ENCODE measurements around the gene OSBPL8.

OSBPL8 gene

DNA sequence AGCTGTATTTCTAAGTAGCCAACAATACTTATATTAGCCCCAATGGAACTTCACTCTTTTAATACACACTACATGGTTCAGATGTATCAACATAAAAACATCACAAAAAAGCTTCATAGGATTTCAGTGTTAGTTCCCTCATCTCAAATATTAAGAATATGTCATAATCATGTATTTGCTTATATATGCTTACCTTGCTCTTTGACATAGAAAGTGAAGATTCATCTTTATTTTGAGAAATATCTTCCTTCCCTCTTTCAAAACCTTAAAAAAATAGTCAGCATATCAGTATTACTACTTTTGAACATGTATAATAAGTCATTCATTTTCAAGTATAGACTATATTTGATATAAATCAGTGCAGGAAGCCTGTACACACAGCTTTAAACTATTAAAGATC lies 149.2 kb downstream of the OSBPL8 start:
- Histone ChIP-seq H3K9me3 (ENCODE audit: insufficient read depth, low read length) (no peaks in the 10 kb centered on the region), H3K36me3 (ENCODE audit: insufficient read depth, insufficient read length, low read length) (no peaks in the 10 kb centered on the region), H3K4me1 (ENCODE audit: insufficient read depth, insufficient read length) (no peaks in the 10 kb centered on the region), H3K27me3 (ENCODE audit: insufficient read depth, insufficient read length) (no peaks in the 10 kb centered on the region), H3K4me3 (ENCODE audit: insufficient read length, low read depth) (no peak overlapping the region), H3K9ac (ENCODE audit: insufficient read length, low read depth) (no peak overlapping the region)
- DNase-seq (ENCODE audit: low read depth, low spot score) = no peak
- TF ChIP-seq SUZ12 (IDR thresholded peaks at IDR 0.05; ENCODE audit: extremely low read depth, insufficient read depth, insufficient read length) (no peak), ZNF274 (IDR thresholded peaks at IDR 0.05; ENCODE audit: low read depth, low read length) (no peak), YY1 (IDR thresholded peaks at IDR 0.05; ENCODE audit: insufficient read depth, insufficient read length) (no peak)

DNA sequence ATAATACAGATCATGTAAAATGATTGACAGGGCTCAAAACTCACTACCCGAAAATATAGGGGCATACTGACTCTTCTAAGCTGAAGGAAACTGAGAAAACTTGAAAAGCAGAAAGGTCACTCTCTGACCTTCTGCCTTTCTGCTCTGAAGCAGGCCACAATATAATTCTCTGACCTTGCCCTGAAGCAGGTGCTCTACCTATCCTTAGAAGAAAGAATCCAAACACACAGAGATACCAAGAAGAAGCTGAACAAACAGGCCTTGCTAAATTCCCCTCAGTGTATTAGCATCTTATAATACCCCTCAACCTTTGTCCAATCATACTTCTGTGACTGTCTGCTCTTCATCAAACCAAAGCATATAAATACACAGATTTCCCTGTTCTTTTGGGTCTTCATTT lies 150.5 kb downstream of the OSBPL8 start:
- H3K4me1 ChIP-seq (ENCODE audit: insufficient read depth, insufficient read length) = no peaks in the 10 kb centered on the region
- H3K27me3 ChIP-seq (ENCODE audit: insufficient read depth, insufficient read length) = no peaks in the 10 kb centered on the region
- H3K4me3 ChIP-seq (ENCODE audit: insufficient read length, low read depth) = no peak overlapping the region
- H3K9ac ChIP-seq (ENCODE audit: insufficient read length, low read depth) = no peak overlapping the region
- no peaks in the 10 kb centered on the region for H3K9me3 ChIP-seq (ENCODE audit: insufficient read depth, low read length)
- no peak for TF ChIP-seq ZNF274 (IDR thresholded peaks at IDR 0.05; ENCODE audit: low read depth, low read length)
- TF ChIP-seq YY1 (IDR thresholded peaks at IDR 0.05; ENCODE audit: insufficient read depth, insufficient read length) = no peak
- TF ChIP-seq SUZ12 (IDR thresholded peaks at IDR 0.05; ENCODE audit: extremely low read depth, insufficient read depth, insufficient read length) = no peak
- DNase-seq (ENCODE audit: low read depth, low spot score) = no peak
- no peaks in the 10 kb centered on the region for H3K36me3 ChIP-seq (ENCODE audit: insufficient read depth, insufficient read length, low read length)

DNA sequence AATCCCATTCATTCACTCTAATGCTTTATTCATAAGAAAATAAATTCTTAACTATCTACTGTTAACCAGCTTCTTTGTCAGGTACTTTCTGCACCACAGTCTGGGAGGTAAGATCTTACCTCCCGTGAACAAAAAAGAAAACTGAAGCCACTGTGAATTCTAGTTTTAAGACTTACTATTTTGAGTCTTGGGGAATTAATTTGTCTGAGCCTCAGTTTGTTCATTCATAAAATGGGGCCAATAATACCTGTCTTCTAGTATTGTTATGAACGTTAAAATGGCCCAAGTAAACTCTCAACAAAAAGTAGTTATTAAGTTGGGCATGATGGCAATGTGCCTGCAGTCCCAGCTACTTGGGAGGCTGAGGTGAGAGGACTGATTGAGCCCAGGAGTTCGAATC lies 151.9 kb downstream of the OSBPL8 start:
- H3K4me1 ChIP-seq (ENCODE audit: insufficient read depth, insufficient read length) = no peaks in the 10 kb centered on the region
- no peaks in the 10 kb centered on the region for H3K9me3 ChIP-seq (ENCODE audit: insufficient read depth, low read length)
- H3K9ac ChIP-seq (ENCODE audit: insufficient read length, low read depth) = no peak overlapping the region
- H3K36me3 ChIP-seq (ENCODE audit: insufficient read depth, insufficient read length, low read length) = no peaks in the 10 kb centered on the region
- TF ChIP-seq YY1 (IDR thresholded peaks at IDR 0.05; ENCODE audit: insufficient read depth, insufficient read length) (no peak), SUZ12 (IDR thresholded peaks at IDR 0.05; ENCODE audit: extremely low read depth, insufficient read depth, insufficient read length) (no peak)
- DNase-seq (ENCODE audit: low read depth, low spot score) = no peak
- H3K27me3 ChIP-seq (ENCODE audit: insufficient read depth, insufficient read length) = no peaks in the 10 kb centered on the region
- no peak overlapping the region for H3K4me3 ChIP-seq (ENCODE audit: insufficient read length, low read depth)

DNA sequence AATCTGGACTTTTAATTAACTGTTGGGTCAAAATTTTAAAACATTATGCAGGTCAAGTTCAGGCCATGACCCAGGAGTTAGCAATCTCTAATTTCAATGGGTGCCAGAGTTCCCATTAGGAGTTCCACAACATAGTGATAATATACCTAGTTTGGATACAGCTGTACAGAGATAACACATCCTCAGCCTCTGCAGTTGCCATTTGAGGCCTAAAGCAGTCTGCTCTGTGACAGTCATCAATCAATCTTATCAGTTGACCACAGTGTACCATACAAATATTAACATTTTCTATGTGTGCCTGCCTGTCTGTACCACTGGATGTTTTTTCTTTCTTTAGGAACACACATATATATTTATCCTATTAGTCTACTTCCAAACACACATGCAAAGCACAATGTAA lies 157.3 kb downstream of the OSBPL8 start:
- Histone ChIP-seq H3K9me3 (ENCODE audit: insufficient read depth, low read length) (no peaks in the 10 kb centered on the region), H3K27me3 (ENCODE audit: insufficient read depth, insufficient read length) (no peaks in the 10 kb centered on the region), H3K9ac (ENCODE audit: insufficient read length, low read depth) (no peak overlapping the region), H3K4me3 (ENCODE audit: insufficient read length, low read depth) (no peak overlapping the region), H3K36me3 (ENCODE audit: insufficient read depth, insufficient read length, low read length) (peaks cover 21% of the 10 kb centered on the region), H3K4me1 (ENCODE audit: insufficient read depth, insufficient read length) (no peaks in the 10 kb centered on the region)
- DNase-seq (ENCODE audit: low read depth, low spot score) = no peak
- TF ChIP-seq ZNF274 (IDR thresholded peaks at IDR 0.05; ENCODE audit: low read depth, low read length) (no peak), SUZ12 (IDR thresholded peaks at IDR 0.05; ENCODE audit: extremely low read depth, insufficient read depth, insufficient read length) (no peak), YY1 (IDR thresholded peaks at IDR 0.05; ENCODE audit: insufficient read depth, insufficient read length) (no peak)

DNA sequence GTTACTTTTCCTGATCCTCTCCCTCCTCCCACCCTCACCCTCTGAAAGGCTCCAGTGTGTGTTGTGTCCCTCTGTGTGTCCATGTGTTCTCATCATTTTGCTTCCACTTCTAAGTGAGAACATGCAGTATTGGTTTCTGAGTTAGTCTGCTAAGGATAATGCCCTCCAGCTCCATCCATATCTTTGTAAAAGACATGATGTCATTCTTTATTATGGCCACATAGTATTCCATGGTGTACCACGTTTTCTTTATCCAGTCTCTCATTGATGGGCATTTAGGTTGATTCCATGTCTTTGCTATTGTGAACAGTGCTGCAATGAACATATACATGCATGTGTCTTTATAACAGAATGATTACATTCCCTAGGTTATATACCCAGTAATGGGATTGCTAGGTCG lies 159.4 kb downstream of the OSBPL8 start:
- Histone ChIP-seq H3K9ac (ENCODE audit: insufficient read length, low read depth) (no peak overlapping the region), H3K4me1 (ENCODE audit: insufficient read depth, insufficient read length) (no peaks in the 10 kb centered on the region), H3K27me3 (ENCODE audit: insufficient read depth, insufficient read length) (no peaks in the 10 kb centered on the region), H3K36me3 (ENCODE audit: insufficient read depth, insufficient read length, low read length) (peaks cover 26% of the 10 kb centered on the region), H3K4me3 (ENCODE audit: insufficient read length, low read depth) (no peak overlapping the region), H3K9me3 (ENCODE audit: insufficient read depth, low read length) (no peaks in the 10 kb centered on the region)
- no peak for TF ChIP-seq YY1 (IDR thresholded peaks at IDR 0.05; ENCODE audit: insufficient read depth, insufficient read length)
- no peak for TF ChIP-seq ZNF274 (IDR thresholded peaks at IDR 0.05; ENCODE audit: low read depth, low read length)
- no peak for TF ChIP-seq SUZ12 (IDR thresholded peaks at IDR 0.05; ENCODE audit: extremely low read depth, insufficient read depth, insufficient read length)
- no peak for DNase-seq (ENCODE audit: low read depth, low spot score)

DNA sequence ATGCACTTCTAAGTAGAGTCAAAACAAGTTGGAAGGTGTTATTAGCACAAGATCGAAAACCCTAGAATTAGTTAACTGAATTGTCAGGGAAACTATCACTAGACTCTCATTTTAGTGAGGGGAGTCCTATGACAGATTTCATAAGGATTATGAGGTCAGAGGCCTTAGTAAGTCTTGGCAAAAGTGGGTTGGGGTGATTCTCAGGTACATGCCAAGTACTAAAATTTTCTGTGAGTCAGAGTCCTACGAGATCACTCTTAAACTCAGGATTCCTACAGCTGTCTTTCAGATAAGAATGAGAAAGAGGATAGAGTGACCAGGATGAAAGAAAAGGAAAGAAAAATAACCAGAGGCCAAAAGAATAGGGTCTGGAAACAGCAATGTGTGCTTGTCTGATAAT lies 160.5 kb downstream of the OSBPL8 start:
- Histone ChIP-seq H3K4me3 (ENCODE audit: insufficient read length, low read depth) (no peak overlapping the region), H3K9me3 (ENCODE audit: insufficient read depth, low read length) (no peaks in the 10 kb centered on the region), H3K9ac (ENCODE audit: insufficient read length, low read depth) (no peak overlapping the region), H3K4me1 (ENCODE audit: insufficient read depth, insufficient read length) (no peaks in the 10 kb centered on the region), H3K27me3 (ENCODE audit: insufficient read depth, insufficient read length) (no peaks in the 10 kb centered on the region), H3K36me3 (ENCODE audit: insufficient read depth, insufficient read length, low read length) (peaks cover 26% of the 10 kb centered on the region)
- DNase-seq (ENCODE audit: low read depth, low spot score) = no peak
- TF ChIP-seq SUZ12 (IDR thresholded peaks at IDR 0.05; ENCODE audit: extremely low read depth, insufficient read depth, insufficient read length) = no peak
- no peak for TF ChIP-seq YY1 (IDR thresholded peaks at IDR 0.05; ENCODE audit: insufficient read depth, insufficient read length)
- no peak for TF ChIP-seq ZNF274 (IDR thresholded peaks at IDR 0.05; ENCODE audit: low read depth, low read length)

DNA sequence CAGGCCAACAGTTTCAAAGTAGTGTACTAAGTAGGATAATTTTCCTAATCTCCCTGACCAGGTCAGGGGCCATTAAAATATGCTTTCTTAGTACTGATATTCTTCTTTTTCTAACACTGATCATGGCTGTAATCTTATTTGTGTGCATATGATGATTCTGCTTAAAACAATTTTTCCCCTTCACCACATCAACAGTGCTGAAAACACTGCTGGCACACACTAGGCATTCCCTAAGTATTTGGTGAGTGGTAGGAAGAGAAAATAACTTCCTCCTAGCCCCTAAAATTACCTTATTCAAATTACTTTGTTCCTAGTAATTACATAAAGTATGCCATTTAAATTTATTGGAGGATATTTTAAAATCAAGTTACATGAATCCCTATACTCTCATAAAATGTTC lies 161.5 kb downstream of the OSBPL8 start:
- peaks cover 26% of the 10 kb centered on the region for H3K36me3 ChIP-seq (ENCODE audit: insufficient read depth, insufficient read length, low read length)
- H3K27me3 ChIP-seq (ENCODE audit: insufficient read depth, insufficient read length) = no peaks in the 10 kb centered on the region
- H3K4me3 ChIP-seq (ENCODE audit: insufficient read length, low read depth) = no peak overlapping the region
- no peaks in the 10 kb centered on the region for H3K9me3 ChIP-seq (ENCODE audit: insufficient read depth, low read length)
- no peak for TF ChIP-seq YY1 (IDR thresholded peaks at IDR 0.05; ENCODE audit: insufficient read depth, insufficient read length)
- no peak for TF ChIP-seq SUZ12 (IDR thresholded peaks at IDR 0.05; ENCODE audit: extremely low read depth, insufficient read depth, insufficient read length)
- no peak for TF ChIP-seq ZNF274 (IDR thresholded peaks at IDR 0.05; ENCODE audit: low read depth, low read length)
- no peaks in the 10 kb centered on the region for H3K4me1 ChIP-seq (ENCODE audit: insufficient read depth, insufficient read length)
- no peak overlapping the region for H3K9ac ChIP-seq (ENCODE audit: insufficient read length, low read depth)
- DNase-seq (ENCODE audit: low read depth, low spot score) = no peak

DNA sequence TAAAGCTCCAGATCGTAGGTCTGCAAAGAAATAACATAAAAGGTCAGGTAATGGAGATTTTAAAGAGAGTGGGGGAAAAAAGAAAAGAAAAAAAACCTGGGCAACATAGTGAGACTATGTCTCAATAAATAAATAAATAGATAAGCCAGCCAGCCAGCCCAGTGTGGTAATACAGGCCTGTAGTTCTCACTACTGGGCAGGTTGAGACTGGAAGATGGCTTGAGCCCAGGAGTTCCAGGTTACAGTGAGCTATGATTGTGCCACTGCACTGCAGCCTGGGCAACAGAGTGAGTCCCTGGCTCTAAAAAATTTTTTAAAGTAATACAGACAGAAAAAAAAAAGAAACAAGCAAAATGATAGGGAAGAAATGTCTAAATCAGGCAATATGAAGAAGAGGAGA lies 168.1 kb downstream of the OSBPL8 start:
- Histone ChIP-seq H3K9ac (ENCODE audit: insufficient read length, low read depth) (no peak overlapping the region), H3K4me1 (ENCODE audit: insufficient read depth, insufficient read length) (no peaks in the 10 kb centered on the region), H3K9me3 (ENCODE audit: insufficient read depth, low read length) (no peaks in the 10 kb centered on the region), H3K4me3 (ENCODE audit: insufficient read length, low read depth) (no peak overlapping the region), H3K27me3 (ENCODE audit: insufficient read depth, insufficient read length) (no peaks in the 10 kb centered on the region), H3K36me3 (ENCODE audit: insufficient read depth, insufficient read length, low read length) (peaks cover 14% of the 10 kb centered on the region)
- no peak for TF ChIP-seq YY1 (IDR thresholded peaks at IDR 0.05; ENCODE audit: insufficient read depth, insufficient read length)
- no peak for TF ChIP-seq ZNF274 (IDR thresholded peaks at IDR 0.05; ENCODE audit: low read depth, low read length)
- no peak for TF ChIP-seq SUZ12 (IDR thresholded peaks at IDR 0.05; ENCODE audit: extremely low read depth, insufficient read depth, insufficient read length)
- DNase-seq (ENCODE audit: low read depth, low spot score) = no peak
